Transverse colon (tissue), 4 donors: Measurements from ENCODE around the gene GMPR2. TPM values are rescaled to one million over a fixed set of nuclear protein-coding genes. Genes with fewer than 3 reads are reported as not detected.

Source experiments
- DNase-seq: peaks from one replicate; pipeline ENCODE4 v3.0.0-alpha.2; 2019
- H3K27ac ChIP-seq, 4 donors: fragments of 200-600 bp; sonication (generic); 2 replicates each; pipeline ENCODE4 v1.5.1; 2016 to 2018; ENCODE audit warnings: inconsistent platforms in 4 of 4
- H3K27me3 ChIP-seq: fragments of 200-600 bp; sonication (generic); 2 replicates; pipeline ENCODE4 v1.5.1; 2017; ENCODE audit warnings: inconsistent platforms
- H3K36me3 ChIP-seq, 4 donors: fragments of 200-600 bp; sonication (generic); 2 replicates each; pipeline ENCODE4 v1.5.1; 2017 to 2019; ENCODE audit warnings: inconsistent platforms in 4 of 4
- H3K4me1 ChIP-seq, 4 donors: fragments of 200-600 bp; sonication (generic); 2 replicates each; pipeline ENCODE4 v1.5.1; 2017 to 2020; ENCODE audit warnings: inconsistent platforms in 4 of 4
- H3K4me3 ChIP-seq, 4 donors: fragments of 200-600 bp; sonication (generic); 1 replicate in 1 of 4; 2 replicates in 3 of 4; pipeline versions ENCODE4 v1.5.1 to v1.6.1; 2017 to 2019; ENCODE audit warnings: inconsistent platforms in 4 of 4
- H3K9me3 ChIP-seq, 2 donors: fragments of 200-600 bp; sonication (generic); 2 replicates each; pipeline ENCODE4 v1.5.1; 2017 to 2019; ENCODE audit warnings: inconsistent platforms in 2 of 2
- EP300 ChIP-seq: sonication (generic); formaldehyde crosslinking; IDR thresholded peaks from one replicate; pipeline ENCODE4 v1.6.1; 2017; ENCODE audit warnings: antibody characterized with exemption, low read depth
- POLR2A ChIP-seq: fragments of 450-650 bp; IDR thresholded peaks from one replicate; pipeline ENCODE4 v1.6.1; 2016; ENCODE audit warnings: antibody characterized with exemption, mild to moderate bottlenecking, moderate library complexity
- POLR2AphosphoS5 ChIP-seq, 3 donors: sonication (generic); formaldehyde crosslinking; IDR thresholded peaks; one replicate each; pipeline ENCODE4 v1.6.1; 2016; ENCODE audit warnings: antibody characterized with exemption in 3 of 3
- WGBS, 2 donors: methylation state at CpG; one replicate each; pipeline ENCODE4 v1.1.5; 2018; ENCODE audit warnings: low coverage in 1 of 2; 5-methylcytosine and 5-hydroxymethylcytosine counted together
- in situ Hi-C, 4 donors: fragments of 200-750 bp; cut with MboI; loops; one replicate each; pipeline versions ENCODE4 v1.15.0 to v1.15.1; 2017; ENCODE audit warnings: low sequenced_read_pairs in 3 of 4, low pct_ligation_motif_present in 1 of 4, low pct_unique_long_range_greater_than_20kb in 1 of 4
- intact Hi-C: fragments of 100-400 bp; cut with DNase I; formaldehyde crosslinking; loops from one replicate; pipeline ENCODE4 v1.15.1; 2023; ENCODE audit warnings: low total_unique reads
- total RNA-seq, 4 donors: library from RNA; depleted of rRNA; stranded (reverse); fragments of >200 nt; gene quantifications; one replicate each; pipeline ENCODE4 v1.1.0, GENCODE V29; 2016
- TF ChIP-seq, protein P1 (sequence below), 5 experiments: fragments of 200-600 bp in 3 of 5; fragments of 450-650 bp in 2 of 5; sonication (generic) in 3 of 5; IDR thresholded peaks; 1 replicate in 2 of 5; 2 replicates in 3 of 5; pipeline ENCODE4 v1.5.1; 2016 to 2017; ENCODE audit warnings: antibody characterized with exemption in 5 of 5, inconsistent platforms in 3 of 5, mild to moderate bottlenecking in 2 of 5, moderate library complexity in 1 of 5

The GMPR2 gene
- total RNA-seq, 4 donors from 2014 or later: 4.2 to 72.5 (median 46.3) TPM

DNA sequence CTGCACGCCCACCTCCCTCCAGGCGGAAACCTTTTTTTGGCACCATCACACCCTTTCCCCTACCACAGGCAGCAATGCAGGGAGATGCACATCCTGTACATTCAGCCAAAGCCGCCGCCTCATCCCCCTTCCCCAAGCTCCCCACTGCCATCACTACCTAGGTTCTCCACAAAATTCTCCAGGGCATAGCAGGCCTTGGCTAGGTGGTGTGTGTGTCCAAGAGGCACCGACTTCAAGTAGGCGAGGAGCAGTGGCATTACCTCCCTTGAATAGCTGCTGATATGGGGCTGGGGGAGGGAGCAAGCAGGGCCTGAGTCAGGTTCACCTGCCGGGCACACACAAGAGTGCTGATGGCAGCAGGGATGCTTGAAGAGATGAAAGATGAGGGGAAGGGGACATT, 47.7 kb upstream of the GMPR2 start:
- in situ Hi-C loops: no loop called here
- H3K27me3 ChIP-seq: no peaks in the 10 kb centered on the region
- peaks cover 12 to 20% (median 15%) of the 10 kb centered on the region in 4 donors for H3K4me1 ChIP-seq
- no peaks in the 10 kb centered on the region for H3K9me3 ChIP-seq
- WGBS, 2 donors: 99% methylated on average over 7 of the region's 7 CpGs; no CpG with 5 or more reads in 1 of the 2 donors
- intact Hi-C loops: no loop called here
- H3K36me3 ChIP-seq: peaks cover 0 to 20% (median 0%) of the 10 kb centered on the region in 4 donors
- H3K4me3 ChIP-seq: no peak overlapping the region
- no peak for TF ChIP-seq EP300
- no peak for TF ChIP-seq POLR2AphosphoS5 (IDR thresholded peaks at IDR 0.05)
- TF ChIP-seq POLR2A: no peak
- TF ChIP-seq, protein P1, sequence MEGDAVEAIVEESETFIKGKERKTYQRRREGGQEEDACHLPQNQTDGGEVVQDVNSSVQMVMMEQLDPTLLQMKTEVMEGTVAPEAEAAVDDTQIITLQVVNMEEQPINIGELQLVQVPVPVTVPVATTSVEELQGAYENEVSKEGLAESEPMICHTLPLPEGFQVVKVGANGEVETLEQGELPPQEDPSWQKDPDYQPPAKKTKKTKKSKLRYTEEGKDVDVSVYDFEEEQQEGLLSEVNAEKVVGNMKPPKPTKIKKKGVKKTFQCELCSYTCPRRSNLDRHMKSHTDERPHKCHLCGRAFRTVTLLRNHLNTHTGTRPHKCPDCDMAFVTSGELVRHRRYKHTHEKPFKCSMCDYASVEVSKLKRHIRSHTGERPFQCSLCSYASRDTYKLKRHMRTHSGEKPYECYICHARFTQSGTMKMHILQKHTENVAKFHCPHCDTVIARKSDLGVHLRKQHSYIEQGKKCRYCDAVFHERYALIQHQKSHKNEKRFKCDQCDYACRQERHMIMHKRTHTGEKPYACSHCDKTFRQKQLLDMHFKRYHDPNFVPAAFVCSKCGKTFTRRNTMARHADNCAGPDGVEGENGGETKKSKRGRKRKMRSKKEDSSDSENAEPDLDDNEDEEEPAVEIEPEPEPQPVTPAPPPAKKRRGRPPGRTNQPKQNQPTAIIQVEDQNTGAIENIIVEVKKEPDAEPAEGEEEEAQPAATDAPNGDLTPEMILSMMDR (IDR thresholded peaks at IDR 0.05): no peak
- no peak overlapping the region for H3K27ac ChIP-seq
- no peak for DNase-seq

DNA sequence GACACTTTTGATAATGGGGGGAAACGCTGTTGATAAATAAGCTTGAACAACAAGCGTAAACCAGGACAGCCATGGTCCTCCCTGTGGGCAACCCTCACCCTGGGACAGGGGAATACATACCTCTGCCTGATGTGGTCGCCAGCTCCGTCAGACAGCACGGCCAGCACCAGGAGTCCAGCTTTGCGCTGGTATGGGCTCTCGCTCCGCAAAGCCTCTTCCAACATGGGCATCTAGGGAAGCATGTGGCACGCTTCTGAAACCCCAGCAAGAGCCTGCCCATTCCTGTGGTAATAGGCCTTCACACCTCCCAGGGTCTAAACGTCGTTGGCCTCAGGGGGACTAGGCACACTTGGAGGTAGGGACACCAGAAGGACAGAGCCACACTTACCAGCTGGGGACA, 47.0 kb upstream of the GMPR2 start:
- Histone ChIP-seq H3K36me3 (peaks cover 0 to 15% (median 0%) of the 10 kb centered on the region in 4 donors), H3K9me3 (no peaks in the 10 kb centered on the region), H3K4me3 (no peak overlapping the region), H3K4me1 (peaks cover 12 to 20% (median 12%) of the 10 kb centered on the region in 4 donors), H3K27ac (no peak overlapping the region), H3K27me3 (no peaks in the 10 kb centered on the region)
- no peak for DNase-seq
- 80 to 95% methylated on average over 1 to 11 of the region's 11 CpGs for WGBS, 2 donors
- in situ Hi-C loops: no loop called here
- TF ChIP-seq, protein P1 (IDR thresholded peaks at IDR 0.05): no peak
- no peak for TF ChIP-seq POLR2AphosphoS5 (IDR thresholded peaks at IDR 0.05)
- no peak for TF ChIP-seq POLR2A
- TF ChIP-seq EP300: no peak
- intact Hi-C loops: no loop called here

DNA sequence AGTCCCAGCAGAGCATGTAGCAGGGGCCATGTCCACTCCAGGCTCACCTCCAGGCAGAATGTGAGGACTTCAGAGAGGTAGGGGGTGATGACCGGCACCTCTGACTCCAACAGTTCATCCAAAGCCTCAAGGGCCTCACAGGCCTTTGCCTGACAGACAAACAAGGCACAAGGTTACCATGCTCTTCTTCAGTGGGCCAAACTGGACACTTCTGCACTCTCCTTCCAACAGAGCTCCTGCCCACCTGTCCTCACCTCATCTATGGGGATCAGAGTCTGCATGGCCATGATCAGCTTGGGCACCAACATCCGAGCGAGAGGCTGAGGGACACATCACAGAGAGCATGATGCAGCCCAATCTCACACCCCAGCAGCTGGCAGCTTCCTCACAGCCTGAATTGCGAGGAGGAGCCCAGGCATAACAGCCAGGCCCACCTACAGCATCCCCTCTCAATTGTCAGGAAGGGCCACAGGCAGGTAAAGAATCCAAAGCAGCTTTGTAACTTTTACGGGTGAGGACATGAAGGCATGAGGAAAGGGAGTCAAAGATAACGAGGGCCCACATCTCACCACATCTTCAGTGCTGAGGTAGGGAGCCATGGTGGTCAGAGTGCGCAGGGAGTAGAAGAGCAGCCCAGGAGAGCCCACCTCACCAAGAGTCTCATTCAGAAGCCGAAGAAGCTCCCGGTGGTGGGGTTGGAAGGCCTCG, 45.7 kb upstream of the GMPR2 start:
- Histone ChIP-seq H3K27me3 (no peaks in the 10 kb centered on the region), H3K27ac (no peak overlapping the region), H3K9me3 (no peaks in the 10 kb centered on the region), H3K36me3 (peaks cover 0 to 15% (median 0%) of the 10 kb centered on the region in 4 donors), H3K4me3 (no peak overlapping the region), H3K4me1 (peaks cover 12 to 20% (median 12%) of the 10 kb centered on the region in 4 donors)
- no peak for DNase-seq
- intact Hi-C loops (no loop called here), in situ Hi-C loops (no loop called here)
- TF ChIP-seq EP300: no peak
- TF ChIP-seq, protein P1 (IDR thresholded peaks at IDR 0.05): no peak
- TF ChIP-seq POLR2AphosphoS5 (IDR thresholded peaks at IDR 0.05): no peak
- no peak for TF ChIP-seq POLR2A
- WGBS, 2 donors: 89% methylated on average over 5 to 10 of the region's 10 CpGs

DNA sequence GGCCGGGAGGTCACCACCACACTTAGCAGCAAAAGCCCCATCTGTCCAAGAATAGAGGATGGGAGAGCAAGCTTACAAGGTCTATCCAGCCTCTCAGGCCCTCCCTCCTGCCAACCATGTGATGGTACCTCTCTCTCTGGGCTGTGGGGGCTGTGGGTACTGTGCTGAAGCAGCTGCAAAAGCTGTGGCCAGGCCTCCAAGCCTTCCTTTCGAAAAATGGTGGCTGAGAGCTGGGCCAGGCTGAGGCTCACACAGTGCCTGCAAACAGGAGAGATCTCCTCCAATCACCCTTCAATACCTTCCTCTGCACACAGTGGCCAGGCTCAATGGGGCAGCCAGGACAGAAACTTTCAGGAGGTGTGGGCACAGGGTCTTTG, 45.2 kb upstream of the GMPR2 start:
- TF ChIP-seq, protein P1 (IDR thresholded peaks at IDR 0.05): no peak
- TF ChIP-seq EP300 (no peak), POLR2A (no peak), POLR2AphosphoS5 (IDR thresholded peaks at IDR 0.05) (no peak)
- peaks cover 0 to 15% (median 0%) of the 10 kb centered on the region in 4 donors for H3K36me3 ChIP-seq
- in situ Hi-C loops: no loop called here

More for the DNA sequence above, 45.2 kb upstream of the GMPR2 start:
- no peak for DNase-seq
- intact Hi-C loops: no loop called here
- Histone ChIP-seq H3K9me3 (no peaks in the 10 kb centered on the region), H3K4me3 (no peak overlapping the region), H3K4me1 (peaks cover 12 to 20% (median 12%) of the 10 kb centered on the region in 4 donors), H3K27me3 (no peaks in the 10 kb centered on the region), H3K27ac (peak overlapping the region in 1 of 4 donors; percentile 74)
- WGBS, 2 donors: 70% methylated on average over 2 of the region's 2 CpGs; no CpG with 5 or more reads in 1 of the 2 donors
